Coronary artery (tissue), 2 donors: ENCODE results near the gene ZMYND12.
A peak's percentile ranks its signal among the peaks of the same experiment; 100 is the strongest.

ENCODE experiments used
- DNase-seq: peaks from one replicate; pipeline ENCODE4 v3.0.0-alpha.2; 2017; ENCODE audit warnings: low spot score
- H3K27ac ChIP-seq, 2 donors: fragments of 200-600 bp; sonication (generic); one replicate each; pipeline ENCODE4 v1.5.1; 2016 to 2019
- H3K4me3 ChIP-seq: fragments of 200-600 bp; sonication (generic); 2 replicates; pipeline ENCODE4 v1.5.1; 2016; ENCODE audit warnings: mild to moderate bottlenecking, moderate library complexity
- TF ChIP-seq, protein P1 (sequence below): fragments of 200-600 bp; sonication (generic); IDR thresholded peaks from one replicate; pipeline ENCODE4 v1.5.1; 2019; ENCODE audit warnings: antibody characterized with exemption

The ZMYND12 gene

GRCh38 chr1:42462828-42463763, 7.3 kb upstream of the ZMYND12 start, which contains the start of gene CCDC30:
Gene CCDC30 (plus strand): TSS chr1:42463286. CDS start chr1:42480552, 17,266 bp downstream.
- peak; percentile 99 for DNase-seq
- Histone ChIP-seq H3K4me3 (peak within 1 kb of the TSS; percentile 82), H3K27ac (peak within 1 kb of the TSS in 1 of 2 donors; percentile 44)
- TF ChIP-seq, protein P1, sequence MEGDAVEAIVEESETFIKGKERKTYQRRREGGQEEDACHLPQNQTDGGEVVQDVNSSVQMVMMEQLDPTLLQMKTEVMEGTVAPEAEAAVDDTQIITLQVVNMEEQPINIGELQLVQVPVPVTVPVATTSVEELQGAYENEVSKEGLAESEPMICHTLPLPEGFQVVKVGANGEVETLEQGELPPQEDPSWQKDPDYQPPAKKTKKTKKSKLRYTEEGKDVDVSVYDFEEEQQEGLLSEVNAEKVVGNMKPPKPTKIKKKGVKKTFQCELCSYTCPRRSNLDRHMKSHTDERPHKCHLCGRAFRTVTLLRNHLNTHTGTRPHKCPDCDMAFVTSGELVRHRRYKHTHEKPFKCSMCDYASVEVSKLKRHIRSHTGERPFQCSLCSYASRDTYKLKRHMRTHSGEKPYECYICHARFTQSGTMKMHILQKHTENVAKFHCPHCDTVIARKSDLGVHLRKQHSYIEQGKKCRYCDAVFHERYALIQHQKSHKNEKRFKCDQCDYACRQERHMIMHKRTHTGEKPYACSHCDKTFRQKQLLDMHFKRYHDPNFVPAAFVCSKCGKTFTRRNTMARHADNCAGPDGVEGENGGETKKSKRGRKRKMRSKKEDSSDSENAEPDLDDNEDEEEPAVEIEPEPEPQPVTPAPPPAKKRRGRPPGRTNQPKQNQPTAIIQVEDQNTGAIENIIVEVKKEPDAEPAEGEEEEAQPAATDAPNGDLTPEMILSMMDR, result no peak

GRCh38 chr1:42461196-42461595, 5.4 kb upstream of the ZMYND12 start:
- no peak overlapping the region for H3K4me3 ChIP-seq
- TF ChIP-seq, protein P1, result no peak
- H3K27ac ChIP-seq, result no peak overlapping the region
- DNase-seq, result no peak

DNA sequence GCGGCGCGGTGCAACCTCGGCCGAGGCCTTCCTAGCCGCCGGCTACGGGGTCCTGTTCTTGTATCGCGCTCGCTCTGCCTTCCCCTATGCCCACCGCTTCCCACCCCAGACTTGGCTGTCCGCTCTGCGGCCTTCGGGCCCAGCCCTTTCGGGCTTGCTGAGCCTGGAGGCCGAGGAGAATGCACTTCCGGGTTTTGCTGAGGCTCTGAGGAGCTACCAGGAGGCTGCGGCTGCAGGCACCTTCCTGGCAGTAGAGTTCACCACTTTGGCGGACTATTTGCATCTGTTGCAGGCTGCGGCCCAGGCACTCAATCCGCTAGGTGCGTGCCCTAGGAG, 900 bp upstream of the ZMYND12 start:
- Histone ChIP-seq H3K27ac (peak overlapping the region; percentile 86 to 92), H3K4me3 (peak overlapping the region; percentile 82)
- TF ChIP-seq, protein P1, result no peak
- DNase-seq, result peak; percentile 77

- H3K4me3 ChIP-seq, result no peak overlapping the region
- no peak for DNase-seq
- TF ChIP-seq, protein P1, result no peak
- no peak overlapping the region for H3K27ac ChIP-seq
Measured at GRCh38 chr1:42454403-42454802, 1.4 kb downstream of the ZMYND12 start.

DNA sequence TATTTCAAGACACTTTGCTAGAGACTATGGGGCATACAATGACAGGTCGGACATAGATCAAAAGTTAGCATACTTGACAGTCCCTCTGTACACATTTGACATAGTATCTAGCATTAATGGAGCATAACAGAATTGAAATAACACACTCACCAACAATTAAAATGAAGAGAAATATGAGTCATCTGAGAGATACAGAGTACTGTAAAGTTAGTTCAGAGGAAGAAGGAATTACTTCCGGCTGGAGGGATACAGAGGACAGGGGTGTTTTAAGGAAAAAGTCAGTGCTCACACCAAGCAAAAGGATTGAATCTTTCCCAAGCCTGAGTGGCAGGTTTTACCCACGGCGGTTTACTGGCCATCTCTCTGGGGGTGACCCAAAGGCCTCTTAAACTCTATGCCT, 2.4 kb downstream of the ZMYND12 start:
- Histone ChIP-seq H3K4me3 (no peak overlapping the region), H3K27ac (no peak overlapping the region)
- TF ChIP-seq, protein P1, result no peak
- no peak for DNase-seq

DNA sequence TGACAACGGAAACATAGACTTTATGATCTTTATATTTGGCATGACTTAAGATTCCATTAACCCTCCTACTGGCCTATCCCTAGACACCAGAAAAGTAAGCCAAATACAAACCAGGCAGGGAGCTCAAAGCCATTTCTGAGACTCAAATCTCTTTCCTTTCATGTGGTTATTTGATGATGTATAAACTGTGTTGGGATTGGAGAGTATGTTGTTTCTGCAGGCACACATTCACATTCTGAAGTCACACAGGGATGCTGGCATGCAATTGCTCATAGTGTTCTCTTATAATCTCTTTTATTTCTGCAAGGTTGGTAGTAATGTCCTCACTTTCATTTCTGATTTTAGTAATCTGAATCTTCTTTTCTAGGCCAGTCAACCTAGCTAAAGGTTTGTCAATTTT, 5.8 kb downstream of the ZMYND12 start:
- no peak overlapping the region for H3K4me3 ChIP-seq
- DNase-seq, result no peak
- H3K27ac ChIP-seq, result no peak overlapping the region
- TF ChIP-seq, protein P1, result no peak

- DNase-seq, result no peak
- TF ChIP-seq, protein P1, result no peak
- Histone ChIP-seq H3K27ac (no peak overlapping the region), H3K4me3 (no peak overlapping the region)
Measured at GRCh38 chr1:42449256-42449655, 6.6 kb downstream of the ZMYND12 start.
